HEK293T (cell line): Measurements from ENCODE around the gene RAD51B.
"Not testable (repeated sequence)": the region's sequence is repeated elsewhere in the genome, so short reads cannot be mapped to it uniquely, and the experiment has no call there.

ENCODE experiments used
- CTCF ChIA-PET: fragments of 350-600 bp; formaldehyde crosslinking; extraction: SDS; loops from one replicate; lab custom pipeline; 2021; ENCODE audit warnings: antibody characterized with exemption, inconsistent platforms; lab: Yijun Ruan, JAX
- POLR2A ChIA-PET: fragments of 350-600 bp; formaldehyde crosslinking; extraction: SDS; loops from one replicate; lab custom pipeline; 2020; ENCODE audit warnings: antibody characterized with exemption, inconsistent platforms; lab: Yijun Ruan, JAX
- DNase-seq: peaks from one replicate; pipeline ENCODE4 v3.0.0; 2012; ENCODE audit warnings: mixed read lengths; ENCODE audit errors: extremely low spot score
- ARNT ChIP-seq: fragments of 450-650 bp; IDR thresholded peaks from 2 replicates; pipeline ENCODE4 v1.6.1; 2017; ENCODE audit warnings: mild to moderate bottlenecking
- BHLHE40 ChIP-seq: fragments of 450-650 bp; IDR thresholded peaks from 2 replicates; pipeline ENCODE4 v1.6.1; 2016; ENCODE audit warnings: mild to moderate bottlenecking, moderate library complexity, borderline replicate concordance
- CTBP1 ChIP-seq: fragments of 450-650 bp; IDR thresholded peaks from 2 replicates; pipeline ENCODE4 v1.6.1; 2016; ENCODE audit warnings: borderline replicate concordance
- ELF4 ChIP-seq: fragments of 450-650 bp; IDR thresholded peaks from 2 replicates; pipeline ENCODE4 v1.6.1; 2017; ENCODE audit warnings: antibody characterized with exemption
- FOXA1 ChIP-seq: fragments of 450-650 bp; IDR thresholded peaks from 2 replicates; pipeline ENCODE4 v1.6.1; 2016; ENCODE audit warnings: mild to moderate bottlenecking
- FOXK2 ChIP-seq: fragments of 450-650 bp; IDR thresholded peaks from 2 replicates; pipeline ENCODE4 v1.6.1; 2016; ENCODE audit warnings: mild to moderate bottlenecking
- FOXM1 ChIP-seq: fragments of 450-650 bp; IDR thresholded peaks from 2 replicates; pipeline ENCODE4 v1.6.1; 2017; ENCODE audit warnings: mild to moderate bottlenecking, borderline replicate concordance
- HDGF ChIP-seq: fragments of 450-650 bp; IDR thresholded peaks from 2 replicates; pipeline ENCODE4 v1.6.1; 2017; ENCODE audit warnings: antibody characterized with exemption, borderline replicate concordance
- L3MBTL2 ChIP-seq: fragments of 450-650 bp; conservative IDR thresholded peaks from 2 replicates; pipeline ENCODE4 v1.6.1; 2016; ENCODE audit warnings: mild to moderate bottlenecking
- LEF1 ChIP-seq: fragments of 450-650 bp; IDR thresholded peaks from 2 replicates; pipeline ENCODE4 v1.6.1; 2017; ENCODE audit warnings: mild to moderate bottlenecking, borderline replicate concordance
- NFRKB ChIP-seq: fragments of 450-650 bp; IDR thresholded peaks from 2 replicates; pipeline ENCODE4 v1.6.1; 2016; ENCODE audit warnings: mild to moderate bottlenecking, moderate library complexity
- PKNOX1 ChIP-seq: fragments of 450-650 bp; IDR thresholded peaks from 2 replicates; pipeline ENCODE4 v1.6.1; 2016
- SP1 ChIP-seq: fragments of 450-650 bp; IDR thresholded peaks from 2 replicates; pipeline ENCODE4 v1.6.1; 2017
- SUZ12 ChIP-seq: fragments of 450-650 bp; IDR thresholded peaks from 2 replicates; pipeline ENCODE4 v1.6.1; 2016; ENCODE audit warnings: mild to moderate bottlenecking
- TARDBP ChIP-seq: fragments of 450-650 bp; IDR thresholded peaks from 2 replicates; pipeline ENCODE4 v1.6.1; 2016
- ZNF384 ChIP-seq: fragments of 450-650 bp; IDR thresholded peaks from 2 replicates; pipeline ENCODE4 v1.6.1; 2016

Gene RAD51B

DNA sequence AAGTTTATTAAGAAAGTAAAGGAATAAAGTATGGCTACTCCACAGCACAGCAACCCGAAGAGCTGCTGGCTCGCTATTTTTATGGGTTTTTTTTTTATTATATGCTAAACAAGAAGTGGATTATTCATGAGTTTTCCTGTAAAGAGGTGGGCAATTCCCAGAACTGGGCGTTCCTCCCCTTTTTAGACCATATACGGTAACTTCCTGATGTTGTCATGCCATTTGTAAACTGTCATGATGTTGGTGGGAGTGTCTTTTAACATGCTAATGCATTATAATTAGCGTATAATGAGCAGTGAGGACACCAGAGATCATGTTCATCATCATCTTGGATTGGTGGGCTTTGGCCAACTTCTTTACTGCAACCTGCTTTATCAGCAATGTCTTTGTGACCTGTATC lies 600.8 kb downstream of the RAD51B start:
- POLR2A ChIA-PET: no interaction called here
- no peak for DNase-seq
- no peak for TF ChIP-seq SP1
- TF ChIP-seq ELF4: no peak
- TF ChIP-seq SUZ12: no peak
- no peak for TF ChIP-seq LEF1
- no peak for TF ChIP-seq PKNOX1
- TF ChIP-seq FOXA1: no peak
- TF ChIP-seq HDGF: no peak
- no peak for TF ChIP-seq L3MBTL2
- no peak for TF ChIP-seq ZNF384
- TF ChIP-seq FOXM1: no peak
- CTCF ChIA-PET: no interaction called here

DNA sequence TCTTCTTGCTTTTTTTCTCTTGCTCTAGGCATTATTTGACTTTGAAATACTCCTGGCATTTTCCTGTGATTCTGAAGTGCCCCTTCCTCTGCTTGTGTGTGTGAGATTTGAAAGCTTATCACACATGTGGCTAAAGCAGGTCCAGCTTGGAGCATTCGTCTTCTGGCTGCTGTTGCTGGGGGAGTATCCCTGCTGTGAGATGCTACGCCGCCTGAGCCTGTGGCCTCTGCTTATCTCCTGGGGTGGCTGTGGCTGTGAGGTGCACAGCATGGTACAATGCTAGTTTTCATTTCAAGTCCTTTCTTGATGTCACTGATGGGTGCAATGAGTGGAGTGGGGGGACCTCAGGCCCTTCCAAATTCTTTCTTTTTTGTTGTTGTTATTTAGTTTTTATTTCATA lies 601.5 kb downstream of the RAD51B start:
- ChIA-PET CTCF (no interaction called here), POLR2A (no interaction called here)
- no peak for TF ChIP-seq ARNT
- no peak for TF ChIP-seq ZNF384
- no peak for TF ChIP-seq TARDBP
- TF ChIP-seq PKNOX1: no peak
- TF ChIP-seq HDGF: no peak
- no peak for DNase-seq

DNA sequence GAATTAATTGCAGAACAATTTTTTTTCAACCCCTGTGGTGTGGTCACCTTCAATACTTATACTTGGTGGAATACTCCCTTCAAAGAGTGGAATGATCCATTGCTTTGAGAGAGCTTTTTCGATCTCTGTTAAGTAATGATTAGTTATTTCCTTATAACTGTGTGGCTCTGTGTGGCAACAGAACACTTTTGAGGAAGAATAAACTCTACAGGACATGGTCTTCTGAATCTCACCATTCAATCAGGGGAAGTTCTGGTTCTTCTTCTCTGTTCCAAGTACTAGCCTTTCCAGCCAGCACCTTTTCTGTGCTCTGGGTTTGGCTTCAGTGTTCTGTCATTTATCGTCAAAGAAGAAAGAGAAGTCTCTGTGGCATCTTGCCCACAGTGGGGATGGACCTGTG lies 604.1 kb downstream of the RAD51B start:
- POLR2A ChIA-PET: no interaction called here
- no peak for TF ChIP-seq ZNF384
- TF ChIP-seq PKNOX1: no peak
- no peak for TF ChIP-seq CTBP1
- no peak for TF ChIP-seq ARNT
- TF ChIP-seq FOXM1: no peak
- no peak for TF ChIP-seq L3MBTL2
- TF ChIP-seq NFRKB: no peak
- no peak for TF ChIP-seq TARDBP
- no peak for TF ChIP-seq FOXA1
- TF ChIP-seq SP1: no peak
- TF ChIP-seq LEF1: no peak
- no peak for TF ChIP-seq HDGF
- DNase-seq: no peak
- CTCF ChIA-PET: no interaction called here

DNA sequence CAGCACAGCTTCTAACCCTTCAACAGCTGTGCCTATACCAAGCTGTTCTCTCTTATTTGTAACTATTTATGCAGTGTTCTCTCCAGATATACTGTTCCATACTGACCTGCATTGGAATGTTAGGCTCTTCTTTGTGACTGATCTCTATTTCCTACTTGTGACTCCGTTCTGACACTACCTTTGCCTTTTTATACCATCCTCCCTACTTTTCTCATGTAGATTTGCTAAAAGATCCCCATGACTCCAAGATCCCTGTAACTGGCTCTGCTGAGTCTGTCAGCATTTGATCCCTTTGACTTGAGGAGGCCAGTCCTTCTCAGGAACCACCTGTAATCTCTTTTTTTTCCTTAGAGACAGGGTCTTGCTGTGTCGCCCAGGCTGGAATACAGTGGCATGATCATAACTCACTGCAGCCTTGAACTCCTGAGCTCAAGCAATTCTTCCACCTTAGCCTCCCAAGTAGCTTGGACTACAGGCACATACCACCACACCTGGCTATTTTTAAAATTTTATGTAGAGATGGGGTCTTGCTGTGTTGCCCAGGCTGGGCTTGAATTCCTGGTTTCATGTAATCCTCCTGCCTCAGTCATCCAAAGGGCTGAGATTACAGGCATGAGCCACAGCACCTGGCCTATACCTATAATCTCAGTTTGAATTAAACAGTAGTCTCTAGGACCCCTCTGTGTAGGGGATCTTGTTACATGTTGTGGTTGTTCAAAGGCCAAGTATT lies 605.0 kb downstream of the RAD51B start:
- TF ChIP-seq FOXK2 (no peak), FOXA1 (no peak)
- ChIA-PET POLR2A (no interaction called here), CTCF (no interaction called here)
- no peak for DNase-seq

DNA sequence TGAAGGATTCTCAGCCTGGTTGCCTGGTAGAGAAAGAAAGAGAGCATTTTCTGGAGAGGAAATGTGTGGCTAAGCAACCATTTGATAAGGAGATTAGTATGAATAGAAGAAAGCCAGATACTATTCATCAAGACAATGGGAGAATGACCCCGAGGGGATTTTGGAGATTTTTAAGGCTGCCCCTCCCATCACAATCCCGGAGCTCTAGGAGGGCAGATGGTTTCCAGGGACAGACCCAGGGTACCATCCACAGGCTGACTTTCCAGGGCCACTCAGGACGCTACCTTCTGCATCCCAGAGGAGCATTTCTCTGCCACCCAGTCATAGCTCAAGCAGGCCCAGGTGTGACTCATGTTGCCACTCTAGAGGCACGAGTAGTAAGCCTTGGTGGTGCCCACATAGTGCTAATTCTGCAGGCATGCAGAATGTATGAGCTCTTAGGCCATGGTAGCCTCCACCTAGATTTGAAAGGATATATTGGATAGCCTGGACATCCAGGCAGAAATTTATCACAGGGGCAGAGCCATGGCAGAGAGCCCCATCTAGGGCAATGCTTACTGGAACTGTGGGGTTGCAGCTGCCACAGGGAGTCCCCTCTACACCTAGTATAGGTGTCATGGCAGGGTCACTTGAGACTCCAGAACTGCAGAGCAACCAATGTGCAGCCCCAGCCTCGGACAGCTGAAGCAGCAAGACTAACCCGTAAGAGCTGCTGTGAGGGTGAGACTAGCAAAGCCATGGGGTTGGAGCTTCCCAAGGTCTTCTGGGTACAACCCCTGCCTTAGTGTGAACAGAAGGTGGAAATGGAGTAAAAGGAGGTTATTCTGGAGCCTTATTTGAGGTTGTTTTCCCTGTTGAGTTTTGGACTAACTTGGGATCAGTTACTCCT lies 607.3 kb downstream of the RAD51B start:
- CTCF ChIA-PET: no interaction called here
- POLR2A ChIA-PET: no interaction called here
- DNase-seq: no peak
- TF ChIP-seq SP1 (no peak), ZNF384 (no peak), HDGF (no peak)

GRCh38 chr14:68427550-68427890 lies 607.9 kb downstream of the RAD51B start:
- DNase-seq: no peak
- ChIA-PET CTCF (no interaction called here), POLR2A (no interaction called here)
- TF ChIP-seq ARNT: no peak
- no peak for TF ChIP-seq BHLHE40

DNA sequence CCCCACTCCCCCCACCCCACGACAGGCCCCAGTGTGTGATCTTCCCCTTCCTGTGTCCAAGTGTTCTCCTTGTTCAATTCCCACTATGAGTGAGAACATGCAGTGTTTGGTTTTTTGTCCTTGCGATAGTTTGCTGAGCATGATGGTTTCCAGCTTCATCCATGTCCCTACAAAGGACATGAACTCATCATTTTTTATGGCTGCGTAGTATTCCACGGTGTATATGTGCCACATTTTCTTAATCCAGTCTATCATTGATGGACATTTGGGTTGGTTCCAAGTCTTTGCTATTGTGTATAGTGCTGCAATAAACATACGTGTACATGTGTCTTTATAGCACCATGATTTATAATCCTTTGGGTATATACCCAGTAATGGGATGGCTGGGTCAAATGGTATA lies 609.3 kb downstream of the RAD51B start:
- DNase-seq, CTCF ChIA-PET, POLR2A ChIA-PET: not testable (repeated sequence)

GRCh38 chr14:68434173-68434572 lies 614.6 kb downstream of the RAD51B start:
- POLR2A ChIA-PET, CTCF ChIA-PET, DNase-seq: not testable (repeated sequence)

DNA sequence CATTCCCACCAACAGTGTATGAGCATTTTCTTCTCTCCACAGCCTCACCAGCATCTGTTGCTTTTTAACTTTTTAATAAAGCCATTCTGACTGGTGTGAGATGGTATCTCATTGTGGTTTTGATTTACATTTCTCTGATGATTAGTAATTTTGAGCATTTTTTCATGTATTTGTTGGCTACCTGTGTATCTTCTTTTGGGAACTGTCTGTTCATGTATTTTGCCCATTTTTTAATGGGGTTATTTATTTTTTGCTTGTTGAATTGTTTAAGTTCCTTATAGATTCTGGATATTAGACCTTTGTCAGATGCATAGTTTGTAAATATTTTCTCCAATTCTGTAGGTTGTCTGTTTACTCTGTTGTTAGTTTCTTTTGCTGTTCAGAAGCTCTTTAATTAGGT lies 616.1 kb downstream of the RAD51B start:
- CTCF ChIA-PET, DNase-seq, POLR2A ChIA-PET: not testable (repeated sequence)
